ENCODE data around the gene KLHDC2.
"Not testable (repeated sequence)": the region's sequence is repeated elsewhere in the genome, so short reads cannot be mapped to it uniquely, and the experiment has no call there.

The KLHDC2 gene

DNA sequence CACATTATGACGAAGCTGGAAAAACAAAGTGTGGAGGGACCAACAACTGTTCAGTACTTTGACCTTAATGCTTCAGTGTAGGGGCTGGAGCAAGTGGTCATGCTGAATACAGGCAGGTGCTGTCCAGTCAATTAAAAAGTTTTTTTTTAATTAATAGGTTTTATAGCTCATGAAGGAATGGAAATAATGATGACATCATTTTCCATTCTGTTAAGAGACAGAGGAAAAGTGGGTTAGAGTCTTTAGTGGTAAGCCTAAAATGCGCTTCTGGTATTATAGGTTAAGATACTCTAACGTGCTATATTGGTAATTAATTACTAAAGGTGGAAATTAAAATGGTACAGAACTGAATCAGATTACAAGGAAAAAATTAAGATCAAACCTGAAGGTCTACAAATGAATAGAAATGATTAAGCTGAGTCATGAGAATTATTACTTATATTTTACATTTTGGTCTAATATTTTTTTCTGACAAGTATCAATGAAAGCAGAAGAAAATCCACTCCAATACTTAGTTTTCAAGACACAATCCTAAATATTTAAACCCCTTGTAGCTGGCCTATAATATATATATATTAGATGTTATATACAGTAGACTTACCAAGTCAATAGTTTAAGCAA lies 15.6 kb downstream of the KLHDC2 start:
- no peak for DNase-seq

DNA sequence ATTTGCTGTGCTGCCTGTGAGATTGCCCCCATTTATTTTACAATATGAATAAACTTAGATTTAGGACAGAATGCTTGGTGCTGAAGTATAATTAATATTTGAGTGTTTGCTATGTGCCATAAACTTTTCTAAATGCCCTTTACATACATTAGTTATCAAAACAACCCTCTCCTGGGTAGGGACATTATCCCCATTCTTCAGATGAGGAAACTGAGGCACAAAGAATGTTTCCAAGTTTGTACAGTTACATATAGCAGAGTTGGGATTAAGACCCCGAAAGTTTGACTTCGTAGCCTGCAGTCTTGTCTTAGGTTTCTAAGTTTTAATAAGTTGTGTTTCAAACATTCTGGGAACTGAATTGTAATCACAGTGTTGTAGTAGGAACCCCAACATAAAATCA lies 18.4 kb downstream of the KLHDC2 start:
- no peak for DNase-seq

- DNase-seq: no peak
Observed at GRCh38 chr14:49792618-49793017, 24.7 kb downstream of the KLHDC2 start.

DNA sequence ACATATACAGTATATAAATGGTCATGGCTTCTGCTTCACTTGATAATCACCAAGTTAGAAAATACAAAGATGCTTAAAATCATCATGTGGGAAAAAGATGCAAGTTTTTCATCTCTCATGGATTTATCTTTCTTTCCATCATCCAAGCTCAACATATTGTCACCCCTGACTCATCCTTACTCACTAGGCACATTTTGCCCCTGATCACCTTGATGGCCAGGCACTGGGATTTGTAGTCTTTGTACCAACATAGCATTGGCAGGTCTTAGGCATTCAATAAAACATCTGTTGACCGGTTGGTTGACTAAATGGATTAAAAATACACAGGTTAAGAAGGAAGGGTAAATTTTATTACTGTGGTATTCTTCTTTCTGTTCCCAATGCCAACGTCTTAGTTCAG lies 28.1 kb downstream of the KLHDC2 start:
- DNase-seq: no peak

GRCh38 chr14:49808780-49809179 lies 40.8 kb downstream of the KLHDC2 start:
- no peak for DNase-seq

DNA sequence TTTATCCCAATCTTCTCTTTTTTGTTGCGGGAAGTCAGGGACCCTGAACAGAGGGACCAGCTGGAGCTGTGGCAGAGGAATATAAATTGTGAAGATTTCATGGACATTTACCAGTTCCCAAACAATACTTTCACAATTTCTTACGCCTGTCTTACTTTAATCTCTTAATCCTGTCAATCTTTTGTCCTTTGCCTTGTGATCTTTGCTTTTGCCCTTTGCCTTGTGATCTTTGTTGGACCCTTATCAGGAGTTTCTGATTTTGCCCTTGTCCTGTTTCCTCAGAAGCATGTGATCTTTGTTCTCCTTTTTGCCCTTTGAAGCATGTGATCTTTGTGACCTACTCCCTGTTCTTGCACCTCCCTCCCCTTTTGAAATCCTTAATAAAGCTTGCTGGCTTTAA lies 48.2 kb downstream of the KLHDC2 start:
- not testable (repeated sequence) for DNase-seq

DNA sequence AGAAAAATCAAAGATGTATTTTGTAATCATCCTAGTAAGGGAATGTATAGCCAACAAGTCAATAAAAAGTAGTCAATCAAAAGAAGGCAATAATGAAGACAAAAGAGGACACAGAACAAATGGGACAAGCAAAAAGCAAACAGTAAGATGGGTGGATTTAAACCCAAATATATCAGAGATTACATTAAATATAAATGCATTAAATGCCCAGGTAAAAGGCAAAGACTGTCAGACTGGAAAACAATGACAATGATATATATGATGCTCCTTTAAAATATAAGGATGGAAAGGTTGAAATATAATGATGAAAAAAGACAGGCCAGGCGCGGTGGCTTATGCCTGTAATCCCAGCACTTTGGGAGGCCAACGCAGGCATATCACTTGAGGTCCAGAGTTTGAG lies 48.9 kb downstream of the KLHDC2 start:
- no peak for DNase-seq

DNA sequence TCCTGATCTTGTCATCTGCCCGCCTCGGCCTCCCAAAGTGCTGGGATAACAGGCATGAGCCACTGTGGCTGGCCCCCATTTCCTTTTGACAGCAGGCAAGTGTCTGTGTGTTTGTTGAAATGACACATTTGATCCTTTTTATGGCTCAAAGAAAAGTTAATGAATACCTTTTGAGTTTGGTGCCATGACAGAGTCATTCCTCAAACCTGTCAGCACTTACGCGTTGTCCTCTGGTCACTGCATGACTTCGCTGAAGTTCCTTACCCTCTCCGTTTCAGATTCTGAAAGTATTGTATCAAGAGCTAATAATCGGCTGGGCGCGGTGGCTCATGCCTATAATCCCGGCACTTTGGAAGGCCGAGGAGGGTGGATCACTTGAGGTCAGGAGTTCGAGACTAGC lies 52.2 kb downstream of the KLHDC2 start:
- DNase-seq: no peak

DNA sequence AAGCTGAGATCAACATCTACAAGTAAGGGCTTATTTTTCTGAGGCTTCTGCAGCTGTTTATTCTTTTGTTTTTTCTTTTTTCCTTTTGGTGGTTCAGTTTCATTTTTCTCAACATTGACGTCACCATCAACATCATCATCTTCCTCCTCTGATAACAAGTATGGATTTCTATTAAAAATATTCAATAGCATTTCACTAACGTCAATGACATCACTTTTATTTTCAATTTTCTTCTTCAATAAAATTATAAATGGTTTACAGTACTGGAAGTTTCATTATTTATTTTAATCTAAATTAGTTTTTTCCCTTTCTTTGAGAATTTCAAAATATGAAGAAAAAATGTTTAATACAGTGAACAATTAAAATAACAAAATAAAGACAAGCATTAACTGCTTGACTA lies 60.7 kb downstream of the KLHDC2 start:
- DNase-seq: no peak
